Measurements from ENCODE around the gene AVPR2. TPM values are rescaled to one million over a fixed set of nuclear protein-coding genes. Genes with fewer than 3 reads are reported as not detected.
A peak's percentile ranks its signal among the peaks of the same experiment; 100 is the strongest.

AVPR2 gene
- total RNA-seq, 2 donors from 2014 or later, result not detected

DNA sequence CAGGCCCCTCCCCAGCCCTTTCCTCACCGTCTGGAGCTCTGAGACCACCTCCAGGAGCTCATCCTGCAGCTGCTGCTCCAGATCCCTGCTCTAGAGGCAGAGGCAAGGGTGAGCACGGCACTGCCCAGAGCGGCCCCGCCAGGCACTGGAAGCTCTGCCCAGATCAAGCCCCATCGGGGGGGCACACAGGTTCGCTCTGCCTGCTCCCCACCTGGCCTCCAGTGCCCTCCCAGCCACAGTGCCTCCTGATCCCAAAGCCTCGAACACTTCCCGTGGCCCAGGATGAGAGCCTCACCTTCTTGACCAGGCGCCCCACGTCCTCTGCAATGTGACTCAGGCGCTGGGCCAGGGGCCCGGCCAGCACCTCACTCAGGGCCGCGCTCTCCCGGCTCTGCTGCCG is 16.6 kb downstream of the AVPR2 start:
- H3K4me3 ChIP-seq (ENCODE audit: low read length), result no peak overlapping the region
- Mint-ChIP-seq H3K4me1 (peaks cover 4% of the 10 kb centered on the region), H3K9me3 (peaks cover 74% of the 10 kb centered on the region), H3K27ac (no peak overlapping the region), H3K27me3 (ENCODE audit: insufficient read depth) (no peaks in the 10 kb centered on the region), H3K4me3 (no peak overlapping the region), H3K36me3 (ENCODE audit: low read depth) (peaks cover 27% of the 10 kb centered on the region)
- DNase-seq, result no peak
- TF ChIP-seq, protein P1, sequence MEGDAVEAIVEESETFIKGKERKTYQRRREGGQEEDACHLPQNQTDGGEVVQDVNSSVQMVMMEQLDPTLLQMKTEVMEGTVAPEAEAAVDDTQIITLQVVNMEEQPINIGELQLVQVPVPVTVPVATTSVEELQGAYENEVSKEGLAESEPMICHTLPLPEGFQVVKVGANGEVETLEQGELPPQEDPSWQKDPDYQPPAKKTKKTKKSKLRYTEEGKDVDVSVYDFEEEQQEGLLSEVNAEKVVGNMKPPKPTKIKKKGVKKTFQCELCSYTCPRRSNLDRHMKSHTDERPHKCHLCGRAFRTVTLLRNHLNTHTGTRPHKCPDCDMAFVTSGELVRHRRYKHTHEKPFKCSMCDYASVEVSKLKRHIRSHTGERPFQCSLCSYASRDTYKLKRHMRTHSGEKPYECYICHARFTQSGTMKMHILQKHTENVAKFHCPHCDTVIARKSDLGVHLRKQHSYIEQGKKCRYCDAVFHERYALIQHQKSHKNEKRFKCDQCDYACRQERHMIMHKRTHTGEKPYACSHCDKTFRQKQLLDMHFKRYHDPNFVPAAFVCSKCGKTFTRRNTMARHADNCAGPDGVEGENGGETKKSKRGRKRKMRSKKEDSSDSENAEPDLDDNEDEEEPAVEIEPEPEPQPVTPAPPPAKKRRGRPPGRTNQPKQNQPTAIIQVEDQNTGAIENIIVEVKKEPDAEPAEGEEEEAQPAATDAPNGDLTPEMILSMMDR (conservative IDR thresholded peaks at IDR 0.05), result no peak
- no peak overlapping the region for H3K27ac ChIP-seq (ENCODE audit: low read depth, low read length)
- no peaks in the 10 kb centered on the region for H3K36me3 ChIP-seq (ENCODE audit: control insufficient read depth, insufficient read depth, low read length)
- H3K27me3 ChIP-seq (ENCODE audit: control insufficient read depth, insufficient read depth, low read length, poor library complexity, severe bottlenecking), result no peaks in the 10 kb centered on the region
- H3K9ac ChIP-seq (ENCODE audit: extremely low read depth, low read length, poor library complexity, severe bottlenecking), result no peak overlapping the region
- H3K9me3 ChIP-seq (ENCODE audit: control insufficient read depth, low read length), result no peaks in the 10 kb centered on the region
- WGBS, 2 experiments (ENCODE audit: insufficient coverage in 1 of 2, insufficient read length in 1 of 2), result 93 to 95% methylated on average over 6 to 16 of the region's 16 CpGs
- H3K4me1 ChIP-seq (ENCODE audit: control insufficient read depth, insufficient read depth, low read length), result no peaks in the 10 kb centered on the region

DNA sequence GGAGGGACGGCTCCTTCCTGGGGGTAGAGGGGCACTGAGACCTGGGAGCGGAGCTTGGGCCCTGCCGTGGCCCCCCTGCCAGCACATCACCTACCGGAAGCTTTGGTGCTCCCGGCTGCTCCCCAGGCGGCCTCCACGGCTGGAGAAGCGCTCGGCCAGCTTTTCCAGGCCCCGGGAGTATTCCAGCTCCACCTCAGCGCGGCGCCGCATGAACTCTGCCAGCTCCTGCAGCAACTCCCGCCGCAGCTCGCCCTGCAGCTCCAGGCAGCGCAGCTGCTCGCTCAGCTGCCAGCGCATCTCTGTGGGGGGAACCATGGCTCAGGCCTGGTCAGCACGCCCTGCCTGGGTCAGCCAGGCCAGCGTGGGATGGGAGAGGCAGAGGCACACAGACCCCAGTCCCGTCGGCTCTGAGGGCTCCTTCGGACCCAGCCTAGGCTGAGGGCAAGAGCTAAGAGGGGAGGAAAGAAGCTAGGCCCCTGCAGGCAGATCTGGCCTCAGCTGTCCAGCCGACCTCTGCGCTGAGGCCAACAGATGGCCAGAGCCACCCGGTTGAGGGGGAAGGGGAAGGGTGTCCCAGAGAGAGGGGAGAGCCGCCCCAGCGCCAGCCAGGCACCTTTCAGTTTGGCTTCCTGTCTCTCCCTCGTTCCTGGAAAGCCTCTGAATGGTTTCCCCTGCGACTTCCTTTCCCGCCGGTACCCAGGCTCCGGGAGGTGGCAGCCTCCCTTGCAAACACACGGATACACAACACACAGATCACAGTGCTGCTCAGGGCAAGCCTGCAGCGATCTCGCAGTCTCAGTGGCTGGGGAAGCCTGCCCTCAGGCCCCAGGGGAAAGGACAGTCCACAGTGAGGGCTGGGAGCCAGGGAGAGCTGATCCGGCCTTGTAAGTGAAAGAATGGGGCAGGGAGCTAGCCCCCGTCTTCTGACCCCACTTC is 17.3 kb downstream of the AVPR2 start:
- 88 to 93% methylated on average over 3 to 37 of the region's 40 CpGs for WGBS, 2 experiments (ENCODE audit: insufficient coverage in 1 of 2, insufficient read length in 1 of 2)

DNA sequence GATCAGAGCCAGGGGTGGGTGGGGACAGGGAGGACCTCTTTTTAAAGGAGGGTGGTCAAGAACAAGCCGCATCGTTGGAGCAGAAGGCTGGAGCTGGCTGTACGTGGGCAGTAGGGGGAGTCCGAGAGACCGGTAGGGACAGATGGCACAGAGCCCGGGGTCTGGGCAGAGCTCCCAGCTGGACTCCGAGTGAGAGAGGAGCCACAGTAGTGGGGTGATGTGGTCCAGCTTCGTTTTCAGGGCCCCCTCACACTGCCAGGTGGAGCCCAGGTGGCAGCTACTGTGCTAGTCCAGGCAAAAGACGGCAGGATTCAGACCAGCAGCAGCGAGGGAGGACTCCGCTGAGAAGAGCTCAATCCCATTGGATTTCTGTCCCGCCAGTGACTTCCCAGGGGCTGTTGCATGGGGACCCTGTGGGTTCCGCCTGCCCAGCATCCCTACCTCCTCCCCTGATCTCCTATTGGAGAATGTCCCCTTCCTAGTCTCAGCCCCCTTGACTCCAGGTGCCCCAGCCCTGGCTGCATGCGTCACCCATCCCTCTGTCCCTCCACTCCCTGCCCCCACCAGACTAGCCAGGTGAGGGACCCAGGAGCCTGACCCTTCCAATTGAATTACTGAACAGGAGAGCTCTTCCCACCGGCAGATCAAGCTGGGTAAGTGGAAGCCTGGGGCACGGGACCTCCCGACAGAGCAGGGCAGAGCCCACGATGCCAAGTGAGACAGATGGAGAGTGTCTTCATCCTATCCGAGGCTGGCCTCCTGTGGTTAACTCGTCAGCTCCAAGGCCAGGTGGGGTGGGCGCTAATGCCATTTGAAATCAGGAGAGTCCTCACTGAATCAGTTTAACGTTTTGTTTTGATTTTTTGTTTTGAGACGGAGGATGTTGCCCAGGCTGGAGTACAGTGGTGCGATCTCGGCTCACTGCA is 18.7 kb downstream of the AVPR2 start:
- H3K36me3 Mint-ChIP-seq (ENCODE audit: low read depth), result peaks cover 16% of the 10 kb centered on the region
- no peaks in the 10 kb centered on the region for H3K27me3 Mint-ChIP-seq (ENCODE audit: insufficient read depth)
- no peaks in the 10 kb centered on the region for H3K9me3 ChIP-seq (ENCODE audit: control insufficient read depth, low read length)
- H3K27ac ChIP-seq (ENCODE audit: low read depth, low read length), result no peak overlapping the region
- H3K27me3 ChIP-seq (ENCODE audit: control insufficient read depth, insufficient read depth, low read length, poor library complexity, severe bottlenecking), result no peaks in the 10 kb centered on the region
- TF ChIP-seq, protein P1 (conservative IDR thresholded peaks at IDR 0.05), result peak; percentile 50
- H3K4me3 Mint-ChIP-seq, result no peak overlapping the region
- WGBS, 2 experiments (ENCODE audit: insufficient coverage in 1 of 2, insufficient read length in 1 of 2), result 84 to 88% methylated on average over 6 to 23 of the region's 25 CpGs
- H3K9me3 Mint-ChIP-seq, result peaks cover 71% of the 10 kb centered on the region
- peaks cover 4% of the 10 kb centered on the region for H3K4me1 Mint-ChIP-seq
- H3K9ac ChIP-seq (ENCODE audit: extremely low read depth, low read length, poor library complexity, severe bottlenecking), result no peak overlapping the region
- H3K36me3 ChIP-seq (ENCODE audit: control insufficient read depth, insufficient read depth, low read length), result no peaks in the 10 kb centered on the region
- H3K4me3 ChIP-seq (ENCODE audit: low read length), result no peak overlapping the region
- DNase-seq, result no peak
- no peak overlapping the region for H3K27ac Mint-ChIP-seq
- no peaks in the 10 kb centered on the region for H3K4me1 ChIP-seq (ENCODE audit: control insufficient read depth, insufficient read depth, low read length)

More for the DNA sequence above, 17.3 kb downstream of the AVPR2 start:
- TF ChIP-seq, protein P1 (conservative IDR thresholded peaks at IDR 0.05), result no peak
- DNase-seq, result no peak
- Mint-ChIP-seq H3K4me1 (peaks cover 4% of the 10 kb centered on the region), H3K4me3 (no peak overlapping the region), H3K27me3 (ENCODE audit: insufficient read depth) (no peaks in the 10 kb centered on the region), H3K9me3 (peaks cover 69% of the 10 kb centered on the region), H3K27ac (no peak overlapping the region), H3K36me3 (ENCODE audit: low read depth) (peaks cover 24% of the 10 kb centered on the region)
- H3K9me3 ChIP-seq (ENCODE audit: control insufficient read depth, low read length), result no peaks in the 10 kb centered on the region
- H3K4me3 ChIP-seq (ENCODE audit: low read length), result no peak overlapping the region
- H3K27me3 ChIP-seq (ENCODE audit: control insufficient read depth, insufficient read depth, low read length, poor library complexity, severe bottlenecking), result no peaks in the 10 kb centered on the region
- no peak overlapping the region for H3K9ac ChIP-seq (ENCODE audit: extremely low read depth, low read length, poor library complexity, severe bottlenecking)
- H3K36me3 ChIP-seq (ENCODE audit: control insufficient read depth, insufficient read depth, low read length), result no peaks in the 10 kb centered on the region
- no peak overlapping the region for H3K27ac ChIP-seq (ENCODE audit: low read depth, low read length)
- no peaks in the 10 kb centered on the region for H3K4me1 ChIP-seq (ENCODE audit: control insufficient read depth, insufficient read depth, low read length)

Data from endodermal cell (in vitro differentiated cells).